OCI-LY3 (cell line): Measurements from ENCODE around the gene DSPP.

Source experiments
- H2AFZ ChIP-seq: fragments of 200-600, 300-600 bp; shearing (Covaris generic); 2 replicates; pipeline ENCODE4 v1.6.0; 2014; ENCODE audit warnings: antibody characterized with exemption, low read depth, low read length
- H3K27ac ChIP-seq: fragments of 200-600, 300-600 bp; sonication (generic); 2 replicates; pipeline ENCODE4 v1.5.1; 2014; ENCODE audit warnings: mild to moderate bottlenecking, low read length, moderate library complexity, mixed read lengths
- H3K27me3 ChIP-seq: fragments of 200-600, 300-600 bp; sonication (generic); 2 replicates; pipeline ENCODE4 v1.6.1; 2014; ENCODE audit warnings: low read depth, low read length, mixed read lengths
- H3K36me3 ChIP-seq: fragments of 200-600, 300-600 bp; sonication (generic); replicated peaks from 2 replicates; pipeline ENCODE3; 2014; ENCODE audit warnings: low read depth, low read length, mixed read lengths
- H3K4me1 ChIP-seq: fragments of 300-600, 200-600 bp; sonication (generic); 2 replicates; pipeline ENCODE4 v1.6.1; 2014; ENCODE audit warnings: low read length, mixed read lengths
- H3K4me2 ChIP-seq: fragments of 200-600, 300-600 bp; sonication (generic); 2 replicates; pipeline ENCODE4 v1.6.1; 2014; ENCODE audit warnings: low read length, mixed read lengths
- H3K4me3 ChIP-seq: fragments of 300-600, 200-600 bp; sonication (generic); 2 replicates; pipeline ENCODE4 v1.5.1; 2014; ENCODE audit warnings: antibody characterized with exemption, mild to moderate bottlenecking, low read length, moderate library complexity
- H3K79me2 ChIP-seq: fragments of 300-600, 200-600 bp; shearing (Covaris generic); 2 replicates; pipeline ENCODE4 v1.6.1; 2014; ENCODE audit warnings: mild to moderate bottlenecking, low read length, mixed read lengths
- H3K9ac ChIP-seq: fragments of 300-600, 200-600 bp; shearing (Covaris generic); 2 replicates; pipeline ENCODE4 v1.6.0; 2014; ENCODE audit warnings: mild to moderate bottlenecking, low read length, moderate library complexity
- H3K9me3 ChIP-seq: fragments of 200-600, 300-600 bp; shearing (Covaris generic); 2 replicates; pipeline ENCODE4 v1.6.1; 2014; ENCODE audit warnings: low read length, mixed read lengths; ENCODE audit not compliant: insufficient read depth
- H4K20me1 ChIP-seq: fragments of 200-600, 300-600 bp; sonication (generic); 2 replicates; pipeline ENCODE4 v1.6.1; 2016; ENCODE audit warnings: low read length, mixed read lengths; ENCODE audit not compliant: insufficient read depth
- EZH2phosphoT487 ChIP-seq: fragments of 200-600 bp; shearing (Covaris generic); IDR thresholded peaks from 2 replicates; pipeline ENCODE4 v1.6.1; 2018; ENCODE audit warnings: antibody characterized with exemption, mixed run types, low read depth
- TF ChIP-seq, protein P1 (sequence below): fragments of 200-600, 300-600 bp; sonication (generic); IDR thresholded peaks from 2 replicates; pipeline ENCODE4 v1.5.1; 2014; ENCODE audit warnings: antibody characterized with exemption, low read length, low read depth

Gene DSPP

DNA sequence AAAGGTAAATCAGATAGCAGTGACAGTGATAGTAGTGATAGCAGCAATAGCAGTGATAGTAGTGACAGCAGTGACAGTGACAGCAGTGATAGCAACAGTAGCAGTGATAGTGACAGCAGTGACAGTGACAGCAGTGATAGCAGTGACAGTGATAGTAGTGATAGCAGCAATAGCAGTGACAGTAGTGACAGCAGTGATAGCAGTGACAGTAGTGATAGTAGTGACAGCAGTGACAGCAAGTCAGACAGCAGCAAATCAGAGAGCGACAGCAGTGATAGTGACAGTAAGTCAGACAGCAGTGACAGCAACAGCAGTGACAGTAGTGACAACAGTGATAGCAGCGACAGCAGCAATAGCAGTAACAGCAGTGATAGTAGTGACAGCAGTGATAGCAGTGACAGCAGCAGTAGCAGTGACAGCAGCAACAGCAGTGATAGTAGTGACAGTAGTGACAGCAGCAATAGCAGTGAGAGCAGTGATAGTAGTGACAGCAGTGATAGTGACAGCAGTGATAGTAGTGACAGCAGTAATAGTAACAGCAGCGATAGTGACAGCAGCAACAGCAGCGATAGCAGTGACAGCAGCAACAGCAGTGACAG is 6.1 kb downstream of the DSPP start:
- no peak overlapping the region for H3K4me2 ChIP-seq
- no peaks in the 10 kb centered on the region for H3K79me2 ChIP-seq
- H3K27me3 ChIP-seq: peaks cover 10% of the 10 kb centered on the region
- no peaks in the 10 kb centered on the region for H3K4me1 ChIP-seq
- H4K20me1 ChIP-seq: no peaks in the 10 kb centered on the region
- no peak overlapping the region for H2AFZ ChIP-seq
- no peaks in the 10 kb centered on the region for H3K36me3 ChIP-seq
- H3K9ac ChIP-seq: no peak overlapping the region
- no peak overlapping the region for H3K4me3 ChIP-seq
- no peaks in the 10 kb centered on the region for H3K9me3 ChIP-seq
- TF ChIP-seq, protein P1, sequence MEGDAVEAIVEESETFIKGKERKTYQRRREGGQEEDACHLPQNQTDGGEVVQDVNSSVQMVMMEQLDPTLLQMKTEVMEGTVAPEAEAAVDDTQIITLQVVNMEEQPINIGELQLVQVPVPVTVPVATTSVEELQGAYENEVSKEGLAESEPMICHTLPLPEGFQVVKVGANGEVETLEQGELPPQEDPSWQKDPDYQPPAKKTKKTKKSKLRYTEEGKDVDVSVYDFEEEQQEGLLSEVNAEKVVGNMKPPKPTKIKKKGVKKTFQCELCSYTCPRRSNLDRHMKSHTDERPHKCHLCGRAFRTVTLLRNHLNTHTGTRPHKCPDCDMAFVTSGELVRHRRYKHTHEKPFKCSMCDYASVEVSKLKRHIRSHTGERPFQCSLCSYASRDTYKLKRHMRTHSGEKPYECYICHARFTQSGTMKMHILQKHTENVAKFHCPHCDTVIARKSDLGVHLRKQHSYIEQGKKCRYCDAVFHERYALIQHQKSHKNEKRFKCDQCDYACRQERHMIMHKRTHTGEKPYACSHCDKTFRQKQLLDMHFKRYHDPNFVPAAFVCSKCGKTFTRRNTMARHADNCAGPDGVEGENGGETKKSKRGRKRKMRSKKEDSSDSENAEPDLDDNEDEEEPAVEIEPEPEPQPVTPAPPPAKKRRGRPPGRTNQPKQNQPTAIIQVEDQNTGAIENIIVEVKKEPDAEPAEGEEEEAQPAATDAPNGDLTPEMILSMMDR: no peak
- TF ChIP-seq EZH2phosphoT487: no peak
- no peak overlapping the region for H3K27ac ChIP-seq

DNA sequence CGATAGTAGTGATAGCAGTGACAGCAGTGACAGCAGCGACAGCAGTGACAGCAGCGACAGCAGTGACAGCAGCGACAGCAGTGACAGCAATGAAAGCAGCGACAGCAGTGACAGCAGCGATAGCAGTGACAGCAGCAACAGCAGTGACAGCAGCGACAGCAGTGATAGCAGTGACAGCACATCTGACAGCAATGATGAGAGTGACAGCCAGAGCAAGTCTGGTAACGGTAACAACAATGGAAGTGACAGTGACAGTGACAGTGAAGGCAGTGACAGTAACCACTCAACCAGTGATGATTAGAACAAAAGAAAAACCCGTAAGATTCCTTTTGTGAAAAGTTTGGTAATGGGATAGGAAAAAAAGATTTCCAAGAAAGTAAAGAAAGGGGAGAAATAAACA is 7.9 kb downstream of the DSPP start:
- Histone ChIP-seq H2AFZ (no peak overlapping the region), H3K4me2 (no peak overlapping the region), H3K9ac (no peak overlapping the region), H3K4me3 (no peak overlapping the region), H3K79me2 (no peaks in the 10 kb centered on the region), H4K20me1 (no peaks in the 10 kb centered on the region), H3K9me3 (no peaks in the 10 kb centered on the region), H3K36me3 (no peaks in the 10 kb centered on the region), H3K27ac (no peak overlapping the region), H3K27me3 (peaks cover 20% of the 10 kb centered on the region), H3K4me1 (no peaks in the 10 kb centered on the region)
- TF ChIP-seq EZH2phosphoT487: no peak
- TF ChIP-seq, protein P1: no peak

DNA sequence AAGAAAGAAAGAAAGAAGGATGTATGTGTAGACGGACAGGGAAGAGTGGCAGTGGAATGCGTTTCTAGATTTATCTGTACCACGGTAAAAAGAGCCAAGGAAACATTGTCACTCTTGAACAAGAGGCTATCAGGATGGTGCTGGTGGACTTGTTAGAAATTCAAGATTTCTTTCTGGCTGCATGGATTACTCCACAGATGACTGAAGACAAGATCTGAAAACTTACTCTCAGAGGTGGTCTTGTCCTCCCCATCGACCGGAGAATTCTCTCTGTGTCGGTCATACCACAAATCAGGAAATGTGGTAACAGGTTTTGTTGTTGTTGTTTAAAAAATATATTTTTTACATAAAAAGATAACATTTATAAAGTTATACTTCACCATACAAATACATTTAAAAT is 11.8 kb downstream of the DSPP start:
- Histone ChIP-seq H4K20me1 (no peaks in the 10 kb centered on the region), H2AFZ (no peak overlapping the region), H3K27me3 (peaks cover 22% of the 10 kb centered on the region), H3K4me2 (no peak overlapping the region), H3K9me3 (no peaks in the 10 kb centered on the region), H3K4me3 (no peak overlapping the region), H3K4me1 (peaks cover 8% of the 10 kb centered on the region), H3K9ac (no peak overlapping the region), H3K79me2 (no peaks in the 10 kb centered on the region), H3K27ac (no peak overlapping the region), H3K36me3 (no peaks in the 10 kb centered on the region)
- no peak for TF ChIP-seq EZH2phosphoT487
- TF ChIP-seq, protein P1: no peak

DNA sequence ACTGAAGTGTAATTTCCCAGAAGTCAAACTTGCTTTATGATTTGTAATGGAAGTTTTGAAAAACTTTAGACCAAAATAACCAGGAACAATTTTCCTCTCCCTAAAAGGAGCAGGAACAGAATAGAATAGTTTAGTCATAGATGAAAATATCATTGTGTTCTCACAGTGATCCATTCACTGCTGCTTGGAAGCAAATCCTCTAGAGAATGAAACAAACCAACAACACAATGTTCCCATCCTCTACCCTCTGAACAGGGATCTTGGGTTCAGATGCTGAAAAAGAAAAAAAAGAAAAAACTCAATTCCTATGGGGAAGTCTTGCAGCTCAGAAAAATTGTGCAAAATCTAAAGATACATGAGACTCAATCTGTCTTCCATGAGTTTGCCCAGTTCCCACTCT is 12.2 kb downstream of the DSPP start:
- H3K4me1 ChIP-seq: peaks cover 8% of the 10 kb centered on the region
- H2AFZ ChIP-seq: no peak overlapping the region
- peaks cover 22% of the 10 kb centered on the region for H3K27me3 ChIP-seq
- H3K27ac ChIP-seq: no peak overlapping the region
- no peak overlapping the region for H3K4me2 ChIP-seq
- no peak overlapping the region for H3K9ac ChIP-seq
- H3K79me2 ChIP-seq: no peaks in the 10 kb centered on the region
- TF ChIP-seq, protein P1: no peak
- no peak for TF ChIP-seq EZH2phosphoT487
- H4K20me1 ChIP-seq: no peaks in the 10 kb centered on the region
- no peaks in the 10 kb centered on the region for H3K36me3 ChIP-seq
- no peaks in the 10 kb centered on the region for H3K9me3 ChIP-seq
- H3K4me3 ChIP-seq: no peak overlapping the region
